GM19193 (cell line): ENCODE data around the gene LRRC8C.

ENCODE experiments used
- POLR2A ChIP-seq: IDR thresholded peaks from 4 replicates; pipeline ENCODE4 v1.6.1; 2011; ENCODE audit not compliant: insufficient read depth, insufficient read length; ENCODE audit errors: extremely low read depth

LRRC8C gene

GRCh38 chr1:89721351-89721750 lies 88.4 kb downstream of the LRRC8C start:
- no peak for TF ChIP-seq POLR2A

GRCh38 chr1:89723144-89723543 lies 90.2 kb downstream of the LRRC8C start:
- TF ChIP-seq POLR2A, result no peak

- TF ChIP-seq POLR2A, result no peak
Observed at GRCh38 chr1:89723863-89724262, 90.9 kb downstream of the LRRC8C start.

- no peak for TF ChIP-seq POLR2A
Observed at GRCh38 chr1:89724369-89725010, 91.6 kb downstream of the LRRC8C start.

- TF ChIP-seq POLR2A, result no peak
Observed at GRCh38 chr1:89725011-89725370, 92.1 kb downstream of the LRRC8C start.

- TF ChIP-seq POLR2A, result no peak
Observed at GRCh38 chr1:89725631-89726030, 92.7 kb downstream of the LRRC8C start.

GRCh38 chr1:89727517-89728312 lies 94.8 kb downstream of the LRRC8C start:
- no peak for TF ChIP-seq POLR2A

- TF ChIP-seq POLR2A, result no peak
Observed at GRCh38 chr1:89728381-89728780, 95.5 kb downstream of the LRRC8C start.

GRCh38 chr1:89732206-89732605 lies 99.3 kb downstream of the LRRC8C start:
- TF ChIP-seq POLR2A, result no peak

- TF ChIP-seq POLR2A, result no peak
Observed at GRCh38 chr1:89732643-89733222, 99.8 kb downstream of the LRRC8C start.

- TF ChIP-seq POLR2A, result no peak
Observed at GRCh38 chr1:89733748-89734147, 100.8 kb downstream of the LRRC8C start.

- TF ChIP-seq POLR2A, result no peak
Observed at GRCh38 chr1:89734442-89734841, 101.5 kb downstream of the LRRC8C start.

- no peak for TF ChIP-seq POLR2A
Observed at GRCh38 chr1:89735479-89735878, 102.6 kb downstream of the LRRC8C start.

GRCh38 chr1:89736937-89737733 lies 104.2 kb downstream of the LRRC8C start:
- TF ChIP-seq POLR2A, result no peak

GRCh38 chr1:89737985-89738510 lies 105.1 kb downstream of the LRRC8C start:
- no peak for TF ChIP-seq POLR2A

- TF ChIP-seq POLR2A, result no peak
Observed at GRCh38 chr1:89739013-89739843, 106.3 kb downstream of the LRRC8C start.
